ENCODE data around the gene CASTOR1.

Gene CASTOR1

DNA sequence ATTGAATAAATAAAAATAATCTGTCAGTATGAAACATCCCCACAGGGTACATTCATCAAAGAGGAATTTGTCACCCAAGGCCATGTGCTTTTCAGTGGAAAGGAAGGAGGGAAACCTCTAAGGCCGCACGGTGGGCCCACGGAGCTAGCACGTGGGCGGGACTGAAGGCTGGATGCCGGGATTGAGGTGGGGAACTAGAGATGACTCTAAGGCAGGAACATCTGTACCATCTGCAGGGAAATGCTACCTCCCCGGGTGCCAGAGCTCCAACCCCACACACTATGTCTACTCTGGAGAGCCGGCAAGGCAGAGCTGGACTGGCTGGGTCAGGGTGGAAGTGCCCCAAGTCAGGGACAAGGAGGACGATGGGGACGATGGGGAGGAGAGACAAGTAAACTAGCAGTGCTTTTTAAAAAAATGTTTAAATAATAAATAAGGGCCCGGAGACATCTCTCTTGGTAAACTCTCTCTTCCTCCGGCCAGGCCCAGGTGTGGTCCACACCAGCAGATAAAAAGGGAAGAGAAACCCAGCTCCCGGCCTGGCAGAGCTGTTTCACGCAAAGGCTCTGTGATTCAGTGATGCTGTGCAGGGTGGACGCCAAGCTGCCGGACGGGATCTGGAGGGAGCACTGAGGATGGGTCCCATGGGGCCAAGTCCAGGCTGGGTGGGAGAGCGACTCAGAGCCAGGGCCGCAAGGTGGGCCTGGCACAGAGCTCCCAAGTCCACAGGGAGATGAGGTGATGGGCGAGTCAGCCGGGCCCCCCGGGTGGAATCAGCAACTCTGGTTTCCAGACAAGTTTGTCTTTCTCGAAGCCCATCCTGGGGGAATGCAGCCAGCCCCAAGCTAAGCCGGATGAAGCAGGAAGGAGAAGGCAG is 48.5 kb downstream of the CASTOR1 start:
- H3K4me3 ChIP-seq (ENCODE audit: low read depth, low read length) = no peak overlapping the region
- no peak for DNase-seq (ENCODE audit: low read depth)
- TF ChIP-seq, protein P1, sequence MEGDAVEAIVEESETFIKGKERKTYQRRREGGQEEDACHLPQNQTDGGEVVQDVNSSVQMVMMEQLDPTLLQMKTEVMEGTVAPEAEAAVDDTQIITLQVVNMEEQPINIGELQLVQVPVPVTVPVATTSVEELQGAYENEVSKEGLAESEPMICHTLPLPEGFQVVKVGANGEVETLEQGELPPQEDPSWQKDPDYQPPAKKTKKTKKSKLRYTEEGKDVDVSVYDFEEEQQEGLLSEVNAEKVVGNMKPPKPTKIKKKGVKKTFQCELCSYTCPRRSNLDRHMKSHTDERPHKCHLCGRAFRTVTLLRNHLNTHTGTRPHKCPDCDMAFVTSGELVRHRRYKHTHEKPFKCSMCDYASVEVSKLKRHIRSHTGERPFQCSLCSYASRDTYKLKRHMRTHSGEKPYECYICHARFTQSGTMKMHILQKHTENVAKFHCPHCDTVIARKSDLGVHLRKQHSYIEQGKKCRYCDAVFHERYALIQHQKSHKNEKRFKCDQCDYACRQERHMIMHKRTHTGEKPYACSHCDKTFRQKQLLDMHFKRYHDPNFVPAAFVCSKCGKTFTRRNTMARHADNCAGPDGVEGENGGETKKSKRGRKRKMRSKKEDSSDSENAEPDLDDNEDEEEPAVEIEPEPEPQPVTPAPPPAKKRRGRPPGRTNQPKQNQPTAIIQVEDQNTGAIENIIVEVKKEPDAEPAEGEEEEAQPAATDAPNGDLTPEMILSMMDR (IDR thresholded peaks at IDR 0.05; ENCODE audit: low read depth, low read length, missing control alignments) = no peak

DNA sequence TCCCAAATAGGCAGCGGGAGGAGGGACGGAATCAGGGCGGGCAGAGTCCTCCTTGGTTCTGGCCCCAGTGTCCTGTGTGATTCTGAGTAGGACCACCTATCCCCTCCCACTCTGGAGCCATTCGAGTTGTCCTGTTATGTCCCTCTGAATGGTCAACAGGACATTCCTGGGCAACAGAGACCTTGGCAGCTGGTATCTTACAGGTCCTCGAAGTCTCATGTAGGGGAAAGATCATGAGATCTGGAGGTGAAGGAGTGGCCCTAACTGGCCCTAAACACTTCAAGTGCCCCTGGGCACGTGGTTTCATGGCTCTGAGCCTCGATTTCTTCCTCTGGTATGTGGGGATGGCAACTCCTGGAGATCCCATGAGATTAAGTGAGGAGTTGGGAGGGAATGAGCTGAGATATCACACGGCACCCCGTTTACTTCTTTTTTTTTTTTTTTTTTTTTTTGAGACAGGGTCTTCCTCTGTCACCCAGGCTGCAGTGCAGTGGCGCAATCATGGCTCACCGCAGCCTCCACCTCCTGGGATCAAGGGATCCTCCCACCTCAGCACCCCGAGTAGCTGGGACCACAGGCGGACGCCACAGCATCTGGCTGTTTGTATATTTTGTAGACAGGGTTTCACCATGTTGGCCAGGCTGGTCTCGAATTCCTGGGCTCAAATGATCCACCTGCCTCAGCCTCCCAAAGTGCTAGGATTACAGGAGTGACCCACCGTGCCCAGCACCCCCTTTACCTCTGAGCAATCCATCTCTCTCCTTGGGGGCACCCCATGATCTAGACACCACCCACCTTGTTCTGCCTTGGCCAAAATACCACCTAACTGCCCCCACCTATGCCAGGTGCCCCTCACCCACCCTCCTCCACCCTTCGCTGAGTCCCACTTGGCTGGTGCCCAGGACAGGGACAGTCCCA is 49.6 kb downstream of the CASTOR1 start:
- H3K4me3 ChIP-seq (ENCODE audit: low read depth, low read length) = no peak overlapping the region
- TF ChIP-seq, protein P1 (IDR thresholded peaks at IDR 0.05; ENCODE audit: low read depth, low read length, missing control alignments) = no peak
- no peak for DNase-seq (ENCODE audit: low read depth)

DNA sequence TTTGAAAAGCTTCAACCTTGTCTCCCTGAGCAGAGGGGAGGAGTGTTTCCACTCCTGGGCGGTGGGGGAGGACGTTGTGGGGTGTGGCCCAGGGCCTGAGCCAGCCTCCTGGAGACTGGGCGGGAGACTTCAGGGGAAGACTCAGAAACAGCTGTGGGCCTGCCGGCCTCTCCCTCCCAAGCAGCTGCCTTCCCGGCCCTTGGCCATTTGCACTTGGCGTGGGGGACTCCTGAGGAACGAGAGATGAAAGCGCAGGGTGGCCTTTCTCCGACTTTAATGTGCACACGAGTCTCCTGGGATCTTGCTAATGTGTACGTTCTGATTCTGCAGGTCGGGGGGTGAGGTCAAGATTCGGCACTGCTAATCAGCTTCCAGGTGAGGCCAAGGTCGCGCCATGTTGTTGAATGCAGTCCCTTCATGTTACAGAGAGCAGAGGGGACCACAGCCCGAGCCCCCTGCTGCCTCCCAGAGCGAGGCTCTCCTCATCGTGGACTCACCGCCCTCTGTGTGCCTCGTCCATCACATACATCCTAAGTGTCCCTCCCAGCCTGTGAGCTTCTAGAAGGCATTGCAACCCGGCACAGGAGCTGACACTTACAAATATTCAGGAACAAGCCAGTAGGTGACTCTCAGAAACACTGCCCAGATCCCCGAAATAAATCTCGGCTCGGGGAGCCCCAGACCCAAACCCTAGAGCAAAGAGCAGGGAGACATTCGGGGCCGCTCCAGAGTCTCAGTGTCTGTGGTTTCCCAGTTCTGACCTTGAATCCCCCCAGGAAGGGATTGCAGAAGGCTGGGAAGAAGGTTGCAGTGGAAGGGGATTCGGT is 50.4 kb downstream of the CASTOR1 start:
- H3K4me3 ChIP-seq (ENCODE audit: low read depth, low read length) = no peak overlapping the region
- DNase-seq (ENCODE audit: low read depth) = no peak
- TF ChIP-seq, protein P1 (IDR thresholded peaks at IDR 0.05; ENCODE audit: low read depth, low read length, missing control alignments) = no peak

DNA sequence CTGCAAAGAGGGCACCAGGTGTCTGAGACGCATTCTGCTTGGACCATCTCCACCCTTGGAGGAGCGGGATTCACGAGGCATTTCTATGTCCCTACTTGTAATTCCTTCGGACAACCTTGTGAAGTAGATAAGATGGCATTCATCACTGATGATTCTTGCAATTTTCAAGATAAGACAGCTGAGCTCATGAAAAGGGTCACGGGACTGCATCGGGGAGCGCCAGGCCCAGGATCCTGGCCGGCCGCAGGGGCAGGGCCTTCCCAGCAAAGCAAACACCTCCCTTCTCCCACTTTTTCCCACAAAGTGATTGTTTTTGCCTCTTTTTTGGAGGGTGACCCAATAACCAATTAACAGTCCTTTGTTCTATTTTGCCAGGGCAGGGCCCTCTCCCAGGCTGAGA is 51.2 kb downstream of the CASTOR1 start:
- DNase-seq (ENCODE audit: low read depth) = no peak
- TF ChIP-seq, protein P1 (IDR thresholded peaks at IDR 0.05; ENCODE audit: low read depth, low read length, missing control alignments) = no peak
- no peak overlapping the region for H3K4me3 ChIP-seq (ENCODE audit: low read depth, low read length)

DNA sequence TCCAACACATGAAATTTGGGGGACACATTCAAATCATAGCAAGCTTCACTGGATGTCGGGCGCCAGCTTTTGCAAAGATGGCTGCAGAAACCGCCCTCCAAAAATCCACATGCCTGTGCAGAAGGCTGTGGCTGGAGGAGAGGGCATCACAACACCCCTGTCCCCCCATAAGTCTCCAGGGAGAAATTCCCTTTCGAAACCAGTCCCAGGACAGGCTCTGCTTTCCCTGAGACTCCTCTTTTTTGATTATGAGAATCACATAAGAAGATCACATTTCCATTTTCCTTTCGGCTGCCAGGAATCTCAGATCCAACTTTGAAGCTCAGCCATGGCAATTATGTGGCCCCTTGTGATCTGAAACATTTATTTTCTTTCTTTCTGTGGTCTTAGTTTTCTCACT is 52.4 kb downstream of the CASTOR1 start:
- TF ChIP-seq, protein P1 (IDR thresholded peaks at IDR 0.05; ENCODE audit: low read depth, low read length, missing control alignments) = no peak

DNA sequence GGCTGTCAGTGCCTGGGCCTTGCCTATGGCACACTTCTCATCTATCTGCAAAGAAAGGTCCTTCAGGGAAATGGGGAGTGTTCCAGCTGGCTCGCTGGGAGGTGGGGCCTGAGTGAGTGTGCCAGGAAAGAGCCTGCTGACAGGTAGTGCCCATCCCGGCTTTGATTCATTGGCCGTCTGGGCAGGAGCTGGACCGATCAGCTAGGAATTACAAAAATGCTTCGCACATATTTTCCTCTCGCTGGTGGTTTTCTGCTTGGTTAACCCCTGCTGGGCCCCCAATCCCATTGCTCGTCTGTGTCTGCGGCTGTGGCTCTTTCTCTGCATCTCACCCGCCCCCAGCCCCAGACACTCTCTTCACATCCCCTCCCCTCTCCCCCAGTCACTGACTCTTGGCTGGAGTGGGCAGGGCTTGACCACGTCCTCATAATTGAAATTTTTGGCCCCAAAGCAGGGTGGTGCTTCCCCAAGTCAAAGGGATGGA is 53.6 kb downstream of the CASTOR1 start:
- no peak for DNase-seq (ENCODE audit: low read depth)
- no peak overlapping the region for H3K4me3 ChIP-seq (ENCODE audit: low read depth, low read length)
- TF ChIP-seq, protein P1 (IDR thresholded peaks at IDR 0.05; ENCODE audit: low read depth, low read length, missing control alignments) = no peak

More for the DNA sequence above, 52.4 kb downstream of the CASTOR1 start:
- no peak overlapping the region for H3K4me3 ChIP-seq (ENCODE audit: low read depth, low read length)
- no peak for DNase-seq (ENCODE audit: low read depth)

All from GM12864 (cell line).